Measurements from ENCODE around the gene OR2T8.

OR2T8 gene

DNA sequence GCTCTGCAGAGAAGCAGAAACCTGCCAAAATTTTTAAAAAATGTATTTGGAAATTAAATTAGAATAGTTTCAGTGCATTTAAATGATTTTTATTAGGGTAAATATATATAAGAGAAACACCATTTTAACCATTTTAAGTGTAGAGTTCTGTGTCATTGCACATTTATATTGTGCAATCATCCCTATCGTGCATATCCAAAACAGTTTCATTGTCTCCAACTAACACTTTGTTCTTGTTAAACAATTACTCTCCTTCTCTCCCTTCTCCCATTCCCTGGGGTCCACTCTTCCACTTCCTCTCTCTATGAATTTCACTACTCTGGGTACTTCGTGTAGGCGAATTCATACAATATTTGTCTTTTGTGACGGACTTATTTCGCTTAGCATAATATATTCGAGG, 22.6 kb downstream of the OR2T8 start:
- DNase-seq (ENCODE audit: extremely low spot score) = no peak
- ChIA-PET CTCF (no interaction called here), POLR2A (no interaction called here)
- TF ChIP-seq FOXA1 (IDR thresholded peaks at IDR 0.05) = no peak
- TF ChIP-seq PKNOX1 (IDR thresholded peaks at IDR 0.05) = no peak
- TF ChIP-seq CTBP1 (IDR thresholded peaks at IDR 0.05; ENCODE audit: borderline replicate concordance) = no peak
- TF ChIP-seq ARNT (IDR thresholded peaks at IDR 0.05) = no peak
- TF ChIP-seq FOXK2 (IDR thresholded peaks at IDR 0.05) = no peak
- TF ChIP-seq HDGF (IDR thresholded peaks at IDR 0.05; ENCODE audit: borderline replicate concordance) = no peak
- no peak for TF ChIP-seq FOXM1 (IDR thresholded peaks at IDR 0.05; ENCODE audit: borderline replicate concordance)
- no peak for TF ChIP-seq LEF1 (IDR thresholded peaks at IDR 0.05; ENCODE audit: borderline replicate concordance)
- no peak for TF ChIP-seq ELF4 (IDR thresholded peaks at IDR 0.05)
- no peak for TF ChIP-seq ZNF384 (IDR thresholded peaks at IDR 0.05)
- TF ChIP-seq NFRKB (IDR thresholded peaks at IDR 0.05) = no peak
- no peak for TF ChIP-seq BHLHE40 (IDR thresholded peaks at IDR 0.05; ENCODE audit: borderline replicate concordance)
- TF ChIP-seq SUZ12 (IDR thresholded peaks at IDR 0.05) = no peak
- TF ChIP-seq TARDBP (IDR thresholded peaks at IDR 0.05) = no peak
- TF ChIP-seq SP1 (IDR thresholded peaks at IDR 0.05) = no peak
- no peak for TF ChIP-seq L3MBTL2 (conservative IDR thresholded peaks at IDR 0.05)

- TF ChIP-seq BHLHE40 (IDR thresholded peaks at IDR 0.05; ENCODE audit: borderline replicate concordance) = no peak
- no peak for TF ChIP-seq ARNT (IDR thresholded peaks at IDR 0.05)
- TF ChIP-seq ZNF384 (IDR thresholded peaks at IDR 0.05) = no peak
- TF ChIP-seq NFRKB (IDR thresholded peaks at IDR 0.05) = no peak
- TF ChIP-seq ELF4 (IDR thresholded peaks at IDR 0.05) = no peak
- no peak for TF ChIP-seq PKNOX1 (IDR thresholded peaks at IDR 0.05)
- no peak for TF ChIP-seq SP1 (IDR thresholded peaks at IDR 0.05)
- TF ChIP-seq CTBP1 (IDR thresholded peaks at IDR 0.05; ENCODE audit: borderline replicate concordance) = no peak
- no peak for TF ChIP-seq HDGF (IDR thresholded peaks at IDR 0.05; ENCODE audit: borderline replicate concordance)
- no peak for TF ChIP-seq L3MBTL2 (conservative IDR thresholded peaks at IDR 0.05)
- TF ChIP-seq FOXM1 (IDR thresholded peaks at IDR 0.05; ENCODE audit: borderline replicate concordance) = no peak
- no peak for TF ChIP-seq SUZ12 (IDR thresholded peaks at IDR 0.05)
- TF ChIP-seq FOXA1 (IDR thresholded peaks at IDR 0.05) = no peak
- TF ChIP-seq FOXK2 (IDR thresholded peaks at IDR 0.05) = no peak
- no peak for TF ChIP-seq LEF1 (IDR thresholded peaks at IDR 0.05; ENCODE audit: borderline replicate concordance)
Measured at GRCh38 chr1:247948558-247948957, 28.5 kb downstream of the OR2T8 start, which contains the start of gene OR2L8. TSS of gene OR2L8 (plus strand) at chr1:247948858. CDS start at chr1:247948858, 0 bp downstream.

GRCh38 chr1:247953408-247953807, 33.4 kb downstream of the OR2T8 start:
- TF ChIP-seq FOXA1 (IDR thresholded peaks at IDR 0.05) (no peak), SUZ12 (IDR thresholded peaks at IDR 0.05) (no peak), BHLHE40 (IDR thresholded peaks at IDR 0.05; ENCODE audit: borderline replicate concordance) (no peak), TARDBP (IDR thresholded peaks at IDR 0.05) (no peak)
- DNase-seq (ENCODE audit: extremely low spot score) = no peak
- ChIA-PET POLR2A (no interaction called here), CTCF (no interaction called here)

More at GRCh38 chr1:247948558-247948957, 28.5 kb downstream of the OR2T8 start, which contains the start of gene OR2L8:
- CTCF ChIA-PET = no interaction called here
- no peak for DNase-seq (ENCODE audit: extremely low spot score)
- POLR2A ChIA-PET = no interaction called here

- ChIA-PET CTCF (no interaction called here), POLR2A (no interaction called here)
- no peak for TF ChIP-seq TARDBP (IDR thresholded peaks at IDR 0.05)
- no peak for TF ChIP-seq CTBP1 (IDR thresholded peaks at IDR 0.05; ENCODE audit: borderline replicate concordance)
- no peak for TF ChIP-seq FOXA1 (IDR thresholded peaks at IDR 0.05)
- TF ChIP-seq FOXK2 (IDR thresholded peaks at IDR 0.05) = no peak
- no peak for TF ChIP-seq BHLHE40 (IDR thresholded peaks at IDR 0.05; ENCODE audit: borderline replicate concordance)
- TF ChIP-seq ELF4 (IDR thresholded peaks at IDR 0.05) = no peak
- TF ChIP-seq ARNT (IDR thresholded peaks at IDR 0.05) = no peak
- TF ChIP-seq PKNOX1 (IDR thresholded peaks at IDR 0.05) = no peak
- TF ChIP-seq FOXM1 (IDR thresholded peaks at IDR 0.05; ENCODE audit: borderline replicate concordance) = no peak
- TF ChIP-seq ZNF384 (IDR thresholded peaks at IDR 0.05) = no peak
- no peak for TF ChIP-seq LEF1 (IDR thresholded peaks at IDR 0.05; ENCODE audit: borderline replicate concordance)
- TF ChIP-seq NFRKB (IDR thresholded peaks at IDR 0.05) = no peak
- DNase-seq (ENCODE audit: extremely low spot score) = no peak
Measured at GRCh38 chr1:247961791-247962190, 41.7 kb downstream of the OR2T8 start.

DNA sequence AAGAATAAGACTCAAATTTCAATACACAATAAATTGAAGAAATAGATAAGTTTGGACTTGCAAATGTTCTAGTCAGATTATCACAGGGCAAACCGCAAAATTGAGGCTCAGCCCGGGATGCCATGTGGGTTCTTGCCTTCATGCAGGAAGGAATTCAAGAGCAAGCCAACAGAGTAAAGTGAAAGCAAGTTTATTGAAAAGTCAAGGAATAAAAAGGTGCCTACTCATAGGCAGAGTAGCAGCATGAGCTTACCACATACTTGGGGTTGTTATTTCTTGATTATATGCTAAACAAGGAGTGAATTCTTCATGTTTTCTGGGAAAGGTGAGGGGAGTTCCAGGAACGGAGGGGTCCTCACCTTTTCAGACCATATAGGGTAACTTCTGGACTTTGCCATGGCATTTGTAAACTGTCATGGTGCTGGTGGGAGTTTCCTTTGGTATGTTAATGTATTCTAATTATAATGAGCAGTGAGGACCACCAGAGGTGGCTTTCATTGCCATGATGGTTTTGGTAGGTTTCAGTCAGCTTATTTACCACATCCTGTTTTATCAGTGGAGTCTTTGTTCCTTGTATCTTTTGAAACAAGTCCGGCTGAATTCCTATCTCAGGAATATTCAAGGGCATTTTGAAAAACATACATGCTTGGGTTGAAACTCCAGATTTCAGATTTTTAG, 43.0 kb downstream of the OR2T8 start:
- TF ChIP-seq TARDBP (IDR thresholded peaks at IDR 0.05) = no peak
- no peak for TF ChIP-seq LEF1 (IDR thresholded peaks at IDR 0.05; ENCODE audit: borderline replicate concordance)
- no peak for TF ChIP-seq CTBP1 (IDR thresholded peaks at IDR 0.05; ENCODE audit: borderline replicate concordance)
- TF ChIP-seq ZNF384 (IDR thresholded peaks at IDR 0.05) = no peak
- TF ChIP-seq FOXA1 (IDR thresholded peaks at IDR 0.05) = no peak
- TF ChIP-seq BHLHE40 (IDR thresholded peaks at IDR 0.05; ENCODE audit: borderline replicate concordance) = no peak
- TF ChIP-seq ELF4 (IDR thresholded peaks at IDR 0.05) = no peak
- TF ChIP-seq SP1 (IDR thresholded peaks at IDR 0.05) = no peak
- no peak for TF ChIP-seq NFRKB (IDR thresholded peaks at IDR 0.05)
- no peak for TF ChIP-seq FOXM1 (IDR thresholded peaks at IDR 0.05; ENCODE audit: borderline replicate concordance)
- TF ChIP-seq FOXK2 (IDR thresholded peaks at IDR 0.05) = no peak
- TF ChIP-seq HDGF (IDR thresholded peaks at IDR 0.05; ENCODE audit: borderline replicate concordance) = no peak
- no peak for TF ChIP-seq ARNT (IDR thresholded peaks at IDR 0.05)
- TF ChIP-seq PKNOX1 (IDR thresholded peaks at IDR 0.05) = no peak
- no peak for TF ChIP-seq SUZ12 (IDR thresholded peaks at IDR 0.05)
- no peak for TF ChIP-seq L3MBTL2 (conservative IDR thresholded peaks at IDR 0.05)
- POLR2A ChIA-PET = no interaction called here
- DNase-seq (ENCODE audit: extremely low spot score) = no peak
- CTCF ChIA-PET = no interaction called here
